DMS53 treated with DMSO at 0.1 percent for 48 hours (cell line): ENCODE measurements around the gene LYPD6B.

Experiments
- DNase-seq: peaks from one replicate; lab custom pipeline; 2025; ENCODE audit not compliant: unreplicated experiment; lab: John Stamatoyannopoulos, UW

The LYPD6B gene

DNA sequence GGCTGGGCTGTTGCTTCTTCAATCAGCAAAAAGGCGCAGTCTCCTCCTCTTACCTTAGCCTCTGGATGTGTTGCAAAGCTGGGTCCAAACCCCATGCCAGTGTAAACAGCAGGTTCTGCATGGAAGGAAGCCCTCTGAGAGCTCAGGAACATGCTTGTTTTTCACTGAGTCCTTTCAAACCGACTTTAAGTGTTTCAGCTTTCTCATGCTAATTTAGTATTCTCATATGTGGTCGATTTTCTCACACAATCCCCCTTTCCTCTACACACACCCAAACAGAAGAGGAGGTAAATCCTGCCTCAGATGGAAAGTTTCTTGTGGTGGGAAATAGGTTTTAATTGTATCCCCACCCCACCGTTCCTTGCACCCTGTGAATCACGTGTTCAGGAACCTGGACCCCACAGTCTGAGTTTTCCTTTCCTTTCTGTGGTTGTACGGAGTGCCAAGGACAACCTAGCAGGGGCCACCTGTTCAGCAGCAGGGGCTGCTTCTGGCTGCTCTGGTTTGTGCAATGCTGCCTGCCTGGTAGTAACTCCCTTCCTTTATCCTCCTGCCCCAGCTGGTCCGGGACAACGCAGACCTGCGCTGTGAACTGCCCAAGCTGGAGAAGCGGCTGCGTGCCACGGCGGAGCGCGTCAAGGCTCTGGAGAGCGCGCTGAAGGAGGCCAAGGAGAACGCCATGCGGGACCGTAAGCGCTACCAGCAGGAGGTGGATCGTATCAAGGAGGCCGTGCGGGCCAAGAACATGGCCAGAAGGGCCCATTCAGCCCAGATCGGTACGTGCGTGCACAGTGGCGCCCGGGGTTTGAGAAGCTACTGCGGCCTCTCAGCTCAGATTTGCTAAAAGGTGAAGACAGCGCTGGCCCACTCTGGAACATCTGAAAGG, 28.7 kb upstream of the LYPD6B start:
- DNase-seq = no peak

DNA sequence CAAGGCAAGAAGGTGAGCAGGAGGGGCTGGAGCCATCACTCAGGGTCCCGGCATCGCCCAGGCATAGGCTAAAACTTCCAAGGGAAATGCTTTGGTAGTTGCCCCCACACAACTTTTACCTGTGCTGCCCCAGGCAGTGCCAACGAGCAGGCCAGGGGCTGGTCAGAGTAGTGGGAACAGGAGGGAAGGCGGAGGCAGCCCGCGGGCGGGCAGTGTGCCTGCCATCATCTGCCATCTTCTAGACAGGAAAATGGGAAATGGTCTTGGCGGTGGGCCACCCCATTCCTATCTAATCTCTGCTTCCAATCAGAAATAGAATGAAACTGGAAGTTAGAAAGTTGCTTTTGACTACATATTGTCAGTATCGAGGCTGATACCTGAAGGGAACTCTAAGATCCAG, 26.0 kb upstream of the LYPD6B start:
- DNase-seq = no peak

DNA sequence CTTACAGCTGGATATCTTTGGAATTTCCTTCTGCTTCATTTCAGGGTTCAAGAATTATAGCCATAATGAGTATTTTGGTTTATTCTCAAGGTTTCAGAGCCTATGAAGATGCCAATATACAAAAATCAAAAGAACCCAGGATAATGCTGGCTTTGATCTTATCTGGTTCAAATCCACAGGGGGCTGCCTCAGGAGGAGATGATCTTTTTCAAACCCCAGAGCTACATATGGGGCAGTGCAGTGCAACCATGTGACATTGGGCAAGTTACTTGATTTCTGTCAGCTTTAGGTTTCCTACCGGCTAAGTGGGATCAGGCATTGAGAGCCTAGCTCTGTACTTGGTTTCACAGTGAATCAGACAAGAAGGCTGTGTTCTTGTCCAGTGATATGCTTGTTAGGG, 23.0 kb upstream of the LYPD6B start:
- no peak for DNase-seq

DNA sequence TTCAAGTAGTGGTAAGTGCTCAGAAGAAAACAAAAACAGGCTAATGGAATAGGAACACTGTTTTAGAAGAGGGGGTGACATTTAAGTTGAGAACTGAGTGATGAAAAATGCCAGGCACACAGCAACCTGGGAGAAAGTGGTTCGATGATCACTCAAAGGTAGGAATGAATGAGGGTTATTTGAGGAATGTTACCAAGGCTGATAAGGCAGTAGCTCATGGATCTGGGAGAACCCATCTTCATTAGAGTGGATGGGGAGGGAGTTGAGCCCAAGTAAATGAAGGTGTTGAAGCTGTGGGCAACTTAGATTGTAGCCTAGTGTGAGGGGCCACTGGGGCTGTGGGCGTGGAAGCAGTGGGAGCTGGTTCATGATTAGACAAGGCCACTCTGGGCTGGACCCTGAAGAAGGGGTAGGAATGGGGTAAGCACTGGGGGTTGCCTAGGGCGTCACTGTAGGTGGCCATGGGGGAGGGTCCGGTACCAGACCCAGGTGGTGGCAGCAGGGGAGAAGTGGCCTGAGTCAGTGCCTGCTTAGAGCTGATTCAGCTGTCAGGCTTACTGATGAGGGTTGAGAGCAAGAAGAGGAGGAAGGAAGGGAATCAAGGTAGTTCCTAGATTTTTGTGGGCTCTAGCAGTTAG, 22.5 kb upstream of the LYPD6B start:
- DNase-seq = no peak

DNA sequence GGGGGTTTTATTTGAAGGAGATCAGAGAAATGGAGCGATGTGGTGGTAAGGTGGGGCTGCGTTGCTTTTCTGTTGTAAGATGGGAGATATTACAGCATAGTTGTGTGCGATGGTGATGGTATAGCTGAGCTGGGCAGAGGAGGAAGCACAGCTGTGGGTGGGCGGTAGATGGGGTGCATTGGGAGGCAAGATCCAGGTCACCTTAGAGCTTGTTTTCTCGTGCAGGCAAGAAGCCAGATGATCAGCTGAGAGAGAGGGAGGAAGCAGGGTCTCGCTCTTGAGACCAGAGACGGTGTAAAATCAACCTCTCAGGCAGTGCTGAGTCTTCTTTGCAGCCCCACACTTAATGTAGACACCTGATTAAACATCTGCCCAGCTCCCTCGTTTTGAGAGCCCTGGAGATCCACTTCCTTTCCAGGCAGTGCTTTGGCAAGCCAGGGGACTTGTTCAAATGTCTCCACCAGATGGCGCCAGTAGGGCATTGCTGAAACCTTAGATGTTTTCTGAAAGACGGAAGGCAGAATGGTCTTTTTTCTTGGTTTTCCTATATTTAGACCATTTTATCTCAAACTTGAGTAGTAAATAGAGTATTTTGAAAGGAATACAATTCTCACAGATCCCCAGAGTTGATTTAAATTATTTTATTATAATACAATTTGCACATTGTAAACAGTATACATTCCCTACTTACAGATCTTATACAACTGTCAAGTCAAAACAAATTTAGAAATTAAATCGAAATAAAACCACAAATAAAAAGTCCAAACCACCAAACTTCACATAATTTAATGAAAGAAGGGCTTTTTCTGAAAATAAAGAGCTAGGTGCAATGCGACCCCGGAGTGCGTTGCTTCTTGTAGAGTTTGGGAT, 21.1 kb upstream of the LYPD6B start:
- peak; percentile 26 for DNase-seq

DNA sequence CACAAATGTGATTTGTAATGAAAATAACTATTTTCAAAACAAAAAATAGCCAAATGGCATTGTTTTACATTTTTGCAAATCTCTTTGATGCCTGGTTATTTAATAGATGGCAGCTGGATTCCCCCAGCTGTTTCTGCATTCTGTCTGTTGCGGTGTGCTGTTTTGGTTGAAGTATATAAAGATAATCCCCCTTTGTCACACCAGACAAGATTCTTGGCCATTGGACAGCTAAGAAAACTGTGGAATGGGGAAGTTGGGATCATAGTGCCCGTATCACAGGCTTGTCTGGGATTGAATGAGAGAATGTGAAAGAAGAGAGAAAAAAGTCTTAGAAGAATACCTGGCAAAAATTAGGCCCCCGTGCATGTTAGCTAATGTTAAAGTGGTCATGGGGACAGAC, 19.5 kb upstream of the LYPD6B start:
- DNase-seq = no peak

DNA sequence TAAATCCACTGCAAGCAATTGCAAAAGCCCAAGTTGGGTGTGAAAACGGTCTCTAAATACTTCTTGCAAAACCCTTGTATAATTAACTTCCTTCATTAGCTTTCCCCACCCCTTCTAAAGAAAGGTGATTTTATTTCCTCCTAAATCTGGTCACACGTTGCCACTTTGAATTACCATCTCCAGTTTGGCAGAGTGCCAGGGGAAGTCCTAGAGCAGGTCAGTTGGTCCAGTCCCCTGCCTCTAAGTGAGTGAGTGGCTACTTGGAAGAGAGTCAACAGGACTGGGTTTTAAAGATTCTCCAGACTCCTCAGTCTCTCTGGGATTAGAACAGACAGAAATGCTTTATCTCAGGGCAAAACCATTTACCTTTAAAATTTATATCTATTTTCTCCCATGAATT, 18.7 kb upstream of the LYPD6B start:
- peak; percentile 19 for DNase-seq

DNA sequence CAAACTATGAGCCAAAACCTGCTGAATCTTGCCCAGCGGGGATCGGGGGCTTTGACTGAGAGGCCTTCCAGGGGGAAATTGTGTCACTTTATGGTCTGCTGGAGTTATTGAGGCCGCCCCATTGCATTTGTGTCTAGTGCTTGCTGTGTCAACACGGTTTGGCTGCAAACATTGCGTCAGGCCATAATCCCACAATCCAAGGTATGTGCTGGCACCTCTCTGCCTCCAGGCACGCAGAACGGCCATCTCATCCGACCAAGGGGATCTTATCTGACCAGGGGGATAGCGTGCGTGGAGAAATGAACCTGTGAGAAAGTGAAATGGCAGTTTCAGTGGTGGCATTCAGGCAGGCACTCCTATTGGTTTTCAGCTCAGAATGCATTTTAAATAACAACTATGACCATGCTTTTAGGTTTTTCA, 18.1 kb upstream of the LYPD6B start:
- DNase-seq = peak; percentile 71

DNA sequence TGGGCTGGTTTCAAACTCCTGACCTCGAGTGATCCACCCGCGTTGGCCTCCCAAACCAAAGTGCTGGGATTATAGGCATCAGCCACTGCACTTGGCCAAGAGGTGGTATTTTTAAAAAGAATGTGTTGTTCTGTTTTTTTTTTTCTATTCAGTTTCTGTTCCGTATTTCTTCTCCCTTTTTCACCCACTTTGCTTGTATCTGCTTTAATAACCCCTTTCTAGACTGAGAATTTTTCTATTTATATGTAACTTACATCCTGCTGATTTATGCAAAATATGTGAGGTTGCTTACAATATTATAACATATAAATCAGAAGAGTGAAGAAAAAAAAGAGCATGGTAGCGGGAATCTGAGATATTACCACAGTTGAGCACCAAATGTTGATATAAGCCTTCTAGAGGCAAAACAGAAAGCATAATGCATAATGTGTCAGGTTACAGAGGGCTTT, 17.2 kb upstream of the LYPD6B start:
- DNase-seq = no peak

DNA sequence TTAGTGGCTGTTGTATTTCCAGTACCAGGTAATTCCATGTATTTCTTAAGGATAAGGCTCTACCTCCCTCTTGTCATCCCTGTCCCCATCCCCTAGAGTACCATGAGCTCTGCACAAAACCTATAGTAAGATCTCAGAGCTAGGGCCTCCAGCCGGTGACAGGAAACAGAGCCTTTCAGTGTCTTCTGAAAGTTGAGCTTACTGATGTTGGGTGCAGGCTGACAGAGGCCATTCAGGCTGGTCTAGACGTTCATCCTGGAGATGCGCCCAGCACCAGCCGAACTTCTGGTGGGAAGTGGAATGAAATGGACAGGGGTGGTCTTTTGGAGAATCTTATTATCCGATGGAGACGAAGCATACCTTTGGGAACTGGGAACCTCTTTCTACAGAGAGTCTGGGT, 16.7 kb upstream of the LYPD6B start:
- no peak for DNase-seq

DNA sequence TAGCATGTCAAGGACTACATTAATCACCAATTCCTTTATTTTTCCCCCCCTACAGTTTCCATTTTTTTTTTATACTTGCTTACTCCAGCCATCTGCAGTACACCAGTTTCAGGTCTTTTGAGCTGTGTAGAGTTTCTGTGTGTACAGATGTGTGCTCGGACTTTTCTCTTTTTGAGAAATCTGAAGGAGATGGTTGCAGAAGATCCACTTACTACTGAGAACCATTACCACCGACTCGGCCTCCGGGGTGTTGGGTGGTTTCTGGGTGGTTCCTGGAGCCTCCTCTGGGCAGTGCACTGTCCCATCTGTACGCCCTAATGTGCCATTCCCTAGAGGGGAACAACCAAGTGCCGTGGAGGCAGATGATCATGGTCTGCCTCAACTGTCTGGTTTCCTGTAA, 15.4 kb upstream of the LYPD6B start:
- no peak for DNase-seq

DNA sequence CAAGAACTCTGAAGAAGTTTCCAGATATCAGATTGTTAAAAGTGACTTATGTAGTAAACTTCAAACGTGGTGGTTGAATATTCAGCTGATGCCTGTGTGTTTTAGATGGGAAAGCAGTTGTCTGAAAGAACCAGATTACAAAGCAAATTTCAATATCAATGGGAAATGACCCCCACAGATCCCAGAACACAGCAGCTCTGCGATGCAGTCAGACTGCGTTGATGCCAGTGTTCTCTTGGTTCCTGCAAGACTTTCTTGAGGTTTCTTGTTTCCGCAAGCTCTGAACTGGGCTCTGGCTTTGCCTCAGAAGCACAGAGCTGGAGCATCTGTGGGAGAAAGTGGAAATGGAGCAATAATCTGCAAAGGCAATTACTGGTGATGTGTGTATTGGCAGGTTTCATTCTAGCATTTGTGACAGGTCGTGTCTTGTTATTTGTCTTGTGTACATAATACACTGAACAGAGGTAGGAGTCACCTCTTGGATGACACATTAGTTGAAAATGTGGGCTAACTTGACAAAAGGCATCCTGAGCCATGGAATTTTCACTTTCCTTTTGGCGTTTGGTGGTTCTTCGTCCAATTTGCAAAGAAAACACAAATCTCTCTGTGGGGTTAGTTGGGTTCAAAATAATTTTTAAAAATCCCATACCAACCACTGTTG, 10.8 kb upstream of the LYPD6B start:
- peak; percentile 2 for DNase-seq

DNA sequence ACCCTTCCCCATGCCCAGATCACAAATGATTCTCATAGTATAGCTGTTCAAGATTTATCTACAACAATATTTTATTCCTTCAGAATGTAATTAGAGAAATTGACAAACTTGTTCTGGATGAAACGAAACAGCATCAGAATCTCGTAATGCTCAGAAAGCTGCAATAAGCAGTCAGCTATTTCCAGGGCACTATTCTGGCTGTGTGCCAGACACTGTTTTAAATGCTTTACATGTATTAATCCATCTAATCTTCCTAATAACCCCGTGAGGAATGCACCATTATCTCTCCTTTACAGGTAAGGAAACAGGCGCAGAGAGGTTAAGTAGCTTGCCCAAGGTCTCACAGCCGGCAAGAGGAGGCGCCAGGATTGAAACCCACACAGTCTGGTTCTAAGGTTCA, 10.1 kb upstream of the LYPD6B start:
- no peak for DNase-seq

DNA sequence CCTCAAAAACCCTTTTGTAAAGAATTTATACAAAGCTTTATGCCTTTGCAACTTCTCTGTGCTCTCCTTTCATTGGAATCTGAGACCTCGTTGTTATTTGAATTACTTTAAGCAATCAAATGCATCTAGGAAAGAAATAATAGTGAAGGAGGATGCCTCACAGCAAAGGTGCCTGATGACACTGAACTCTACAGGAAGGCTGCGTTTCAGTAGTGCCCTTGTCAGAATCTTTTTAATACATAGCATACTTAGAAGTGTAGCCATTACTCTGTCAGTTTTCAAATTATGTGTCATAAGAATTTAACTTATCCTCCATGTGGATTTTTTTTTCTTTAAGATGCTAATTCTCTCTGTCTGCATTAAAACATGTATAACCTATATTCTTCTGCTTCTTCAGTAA, 9.6 kb upstream of the LYPD6B start:
- DNase-seq = no peak

DNA sequence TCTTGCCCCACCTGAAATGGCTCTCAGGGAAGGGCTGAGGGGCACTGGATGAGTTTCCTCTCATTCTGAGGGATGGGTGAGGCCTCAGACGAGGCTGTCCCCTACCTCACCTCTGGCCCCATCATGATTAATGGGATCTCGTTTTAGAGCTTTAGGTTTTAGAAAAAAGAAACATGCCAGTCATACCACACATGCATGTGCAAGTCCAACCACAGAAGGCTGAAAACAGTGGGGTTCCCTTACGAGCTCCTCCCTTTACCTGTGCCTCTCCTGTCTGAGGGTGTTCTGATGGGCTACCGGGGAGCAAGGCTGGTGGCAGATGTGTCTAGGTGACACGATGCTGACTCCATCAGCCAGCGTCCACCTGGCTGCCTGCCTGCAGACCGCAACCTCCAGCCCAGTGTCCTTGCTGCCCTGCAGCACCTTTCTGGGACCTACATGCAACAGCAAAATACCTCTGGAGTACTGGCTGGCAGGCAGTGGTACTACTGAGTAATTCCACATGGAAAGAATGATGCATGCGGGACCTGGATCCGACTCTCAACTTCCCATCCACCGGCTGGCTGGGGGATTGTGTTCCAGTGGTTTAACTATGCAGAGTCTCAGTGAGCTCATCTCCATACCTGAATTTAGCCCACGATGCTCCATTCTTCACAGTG, 9.1 kb upstream of the LYPD6B start:
- DNase-seq = no peak

DNA sequence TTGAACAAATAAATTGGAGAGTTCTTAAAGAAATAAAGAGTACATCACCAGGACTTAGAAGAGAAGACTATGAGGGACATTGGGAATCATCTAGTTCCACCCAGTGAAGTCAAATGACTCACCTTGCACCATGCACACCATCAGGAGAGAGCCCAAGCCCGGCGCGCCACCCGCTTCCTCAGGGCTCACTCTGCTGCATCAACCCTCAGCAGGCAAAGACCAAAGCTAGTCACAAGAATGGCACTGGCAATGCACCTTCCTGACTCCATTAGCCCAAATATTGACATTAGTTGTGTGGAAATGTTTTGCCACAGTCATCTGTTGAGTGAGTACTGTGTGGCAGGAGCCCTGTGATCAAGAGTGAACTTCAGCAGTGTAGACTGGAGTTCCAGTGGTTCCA, 7.1 kb upstream of the LYPD6B start:
- no peak for DNase-seq

DNA sequence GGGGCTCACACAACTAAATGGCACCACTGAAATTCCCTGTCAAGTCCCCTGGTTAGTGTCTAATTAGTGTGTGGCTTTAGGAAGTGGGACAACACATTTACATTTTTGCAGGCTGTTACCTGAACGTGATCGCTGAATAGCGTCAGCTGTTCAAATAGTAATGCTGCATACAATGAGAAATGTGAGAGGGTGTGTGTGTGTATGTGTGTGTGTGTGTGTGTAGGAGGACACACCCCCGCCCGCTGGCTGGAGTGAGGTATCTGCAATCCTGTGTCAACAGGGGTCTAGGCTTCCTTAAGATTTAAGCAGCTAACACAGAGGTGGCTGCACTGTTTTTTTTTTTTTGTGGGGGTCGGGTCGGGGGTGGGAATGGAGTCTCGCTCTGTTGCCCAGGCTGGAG, 4.8 kb upstream of the LYPD6B start:
- peak; percentile 33 for DNase-seq

DNA sequence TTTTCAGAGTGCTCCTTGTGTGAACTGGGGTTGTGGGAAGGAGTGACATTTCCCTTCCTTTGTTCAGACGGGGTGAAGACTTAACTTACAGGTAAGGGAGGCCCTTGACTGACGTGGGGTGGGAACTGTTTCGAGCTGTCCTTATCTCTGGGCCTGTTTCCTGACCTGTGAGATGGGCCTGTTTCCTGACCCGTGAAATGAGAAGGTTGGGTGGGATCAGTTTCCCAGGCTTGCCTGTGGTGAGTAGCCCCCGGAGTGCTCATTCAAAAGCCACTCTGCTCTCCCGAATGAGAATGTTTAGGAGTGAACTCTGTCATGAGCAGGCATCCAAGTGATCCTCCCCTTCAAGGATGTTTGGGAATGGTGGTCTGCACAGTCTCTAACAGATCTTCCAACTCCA, 4.1 kb upstream of the LYPD6B start:
- no peak for DNase-seq

DNA sequence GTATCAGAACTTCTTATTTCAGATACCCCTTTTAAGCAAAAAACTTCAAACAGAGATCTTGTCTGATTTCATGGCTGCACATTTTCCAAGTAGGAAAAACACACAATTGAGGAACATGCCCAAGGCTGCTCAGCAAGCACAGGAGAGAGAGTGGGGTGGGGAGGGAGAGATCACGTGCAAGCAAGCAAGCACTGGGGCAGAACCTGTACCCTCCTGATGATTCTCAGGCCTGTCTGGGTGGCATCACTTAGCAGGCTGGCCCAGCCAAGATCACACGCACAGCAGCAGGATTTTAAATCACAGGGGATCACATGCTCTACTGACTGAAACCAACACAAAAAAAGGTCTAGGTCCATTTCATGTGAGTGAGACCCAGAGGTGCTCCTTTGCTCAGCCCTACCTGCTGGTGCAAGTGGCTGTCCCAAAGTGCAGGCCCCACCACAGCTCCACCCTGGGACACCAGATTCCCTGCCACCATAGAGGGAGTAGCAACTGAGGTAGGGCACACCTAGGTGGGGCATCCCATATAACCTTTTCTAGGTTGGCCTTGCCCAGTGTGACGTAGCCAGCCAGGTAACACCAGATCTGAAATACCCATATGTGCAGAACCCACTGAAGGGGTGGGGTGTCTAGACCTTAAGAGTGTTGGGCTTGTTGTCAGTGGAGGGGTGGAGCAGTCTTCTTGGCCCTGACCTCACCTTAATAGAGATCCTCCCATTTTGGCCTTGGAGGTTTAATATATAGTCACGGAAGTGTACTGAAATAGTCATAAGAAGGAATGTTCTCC, 1.8 kb upstream of the LYPD6B start:
- DNase-seq = no peak

DNA sequence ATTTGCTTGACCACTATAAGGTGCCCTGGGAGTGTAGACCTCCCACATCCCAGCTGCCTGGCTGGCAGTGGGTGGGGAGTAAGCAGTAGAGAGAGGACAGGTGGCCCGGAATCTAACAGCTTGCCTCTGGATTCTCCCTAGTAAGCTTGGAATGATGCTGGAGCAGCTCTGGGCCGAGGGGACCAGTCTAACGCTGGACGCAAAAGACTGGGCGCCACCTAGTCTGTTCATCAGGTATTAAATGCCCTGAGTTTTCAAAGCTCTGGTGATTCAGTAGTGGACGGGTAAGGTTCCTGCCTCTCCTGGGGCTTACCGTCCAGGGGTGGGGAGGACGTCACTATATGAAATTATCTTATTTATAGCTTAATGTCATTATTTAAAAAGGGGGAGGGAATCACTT, 648 bp upstream of the LYPD6B start:
- DNase-seq = peak; percentile 32
